ENCODE data around the gene HSPA12A.

HSPA12A gene

GRCh38 chr10:116668018-116668417, 74.3 kb downstream of the HSPA12A start:
- DNase-seq (ENCODE audit: low read depth in 2 of 2), result no peak

DNA sequence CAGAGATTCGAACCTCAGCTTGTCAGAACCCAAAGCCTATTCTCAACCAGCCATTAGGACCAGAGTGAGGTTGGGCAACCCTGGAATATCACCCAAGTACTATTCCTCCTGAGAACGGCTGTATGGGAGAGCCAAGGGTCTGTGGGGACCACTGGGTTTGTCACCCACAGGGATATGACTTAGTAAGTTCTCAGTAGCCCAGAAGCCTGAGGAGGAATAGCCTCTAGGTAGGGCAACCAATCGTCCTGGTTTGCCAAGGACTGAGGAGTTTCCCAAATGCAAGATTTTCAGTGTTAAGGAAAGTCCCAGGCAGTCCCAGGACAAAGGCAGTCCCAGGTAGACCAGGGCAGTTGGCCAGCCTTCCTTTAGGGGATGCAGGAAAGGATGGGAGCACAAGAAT, 74.9 kb downstream of the HSPA12A start:
- no peak for DNase-seq (ENCODE audit: low read depth in 2 of 2)

- no peak for DNase-seq (ENCODE audit: low read depth in 2 of 2)
Measured at GRCh38 chr10:116665541-116666125, 76.7 kb downstream of the HSPA12A start.

- DNase-seq (ENCODE audit: low read depth in 2 of 2), result no peak
Measured at GRCh38 chr10:116664631-116665030, 77.7 kb downstream of the HSPA12A start.

DNA sequence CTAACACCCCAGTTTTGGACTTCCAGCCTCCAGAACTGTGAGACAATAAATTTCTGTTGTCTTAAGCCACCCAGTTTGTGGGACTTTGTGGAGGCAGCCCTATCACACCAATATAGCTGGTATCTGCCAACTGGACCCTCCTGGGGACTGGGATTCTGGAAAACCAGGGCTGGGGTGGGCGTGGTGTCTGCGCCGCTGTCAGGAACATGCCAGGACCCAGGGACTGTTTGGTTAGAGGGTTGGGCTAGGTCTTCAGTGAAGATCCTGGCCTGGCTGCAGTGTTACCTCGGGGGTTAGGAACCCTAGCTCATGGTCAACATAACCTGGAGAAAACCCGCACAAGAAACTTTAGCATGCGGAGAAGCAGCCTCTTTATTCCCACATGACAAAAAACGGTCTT, 79.0 kb downstream of the HSPA12A start:
- DNase-seq (ENCODE audit: low read depth in 2 of 2), result no peak

- DNase-seq (ENCODE audit: low read depth in 2 of 2), result no peak
Measured at GRCh38 chr10:116660860-116661259, 81.5 kb downstream of the HSPA12A start.

GRCh38 chr10:116659049-116659670, 83.2 kb downstream of the HSPA12A start:
- DNase-seq (ENCODE audit: low read depth in 2 of 2), result no peak

DNA sequence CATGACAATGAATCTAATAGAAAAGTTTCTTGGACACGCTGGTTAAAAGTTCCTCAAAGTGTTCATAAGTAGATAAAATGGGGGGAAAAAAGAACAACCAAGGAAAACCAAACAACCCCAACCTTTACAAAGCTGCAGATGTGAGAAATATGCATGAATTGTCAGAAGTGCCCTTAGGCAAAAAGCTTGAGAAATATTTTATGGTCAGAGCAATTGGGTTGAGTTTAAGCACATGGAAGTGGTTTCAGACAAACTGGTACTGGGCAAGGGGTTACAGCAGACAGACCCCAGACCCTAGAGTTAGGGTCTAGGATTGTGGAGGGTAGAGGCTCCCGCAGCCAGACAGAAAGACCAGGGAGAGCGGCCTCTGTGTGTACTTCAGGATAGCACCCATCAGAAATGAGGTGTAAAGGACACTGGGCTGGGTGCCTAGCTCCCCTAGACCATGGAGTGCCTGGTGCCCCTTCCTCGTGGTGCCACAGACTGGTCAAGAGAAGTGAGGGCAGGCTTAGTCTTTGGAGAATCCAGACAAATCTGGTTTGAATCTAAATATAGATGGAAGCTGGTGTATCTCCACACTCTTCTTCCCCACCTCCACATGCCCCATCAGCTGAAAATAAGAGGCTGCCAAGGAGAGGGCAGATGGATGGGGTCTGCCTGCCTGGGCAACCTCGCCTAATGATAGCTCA, 84.4 kb downstream of the HSPA12A start:
- no peak for DNase-seq (ENCODE audit: low read depth in 2 of 2)

DNA sequence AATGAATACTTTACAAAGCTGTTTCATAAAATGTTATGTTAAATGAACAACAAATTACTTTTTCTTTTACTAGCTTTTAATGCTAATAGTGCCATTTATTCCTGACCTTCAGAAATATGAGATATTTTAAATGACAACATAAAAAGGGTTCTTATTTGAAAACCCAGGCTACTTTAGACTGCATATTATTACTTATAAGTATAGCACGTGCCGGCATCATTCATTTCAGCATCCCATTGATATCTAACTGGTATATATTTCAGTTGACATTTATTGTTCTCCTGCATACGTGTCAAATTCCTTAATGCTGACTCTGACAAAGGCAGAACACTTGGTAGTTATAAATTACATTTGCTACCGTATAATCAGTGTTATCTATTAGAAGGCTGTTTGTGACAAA, 86.3 kb downstream of the HSPA12A start:
- no peak for DNase-seq (ENCODE audit: low read depth in 2 of 2)

GRCh38 chr10:116655568-116655967, 86.8 kb downstream of the HSPA12A start:
- DNase-seq (ENCODE audit: low read depth in 2 of 2), result no peak

- DNase-seq (ENCODE audit: low read depth in 2 of 2), result no peak
Measured at GRCh38 chr10:116654816-116655215, 87.5 kb downstream of the HSPA12A start.

DNA sequence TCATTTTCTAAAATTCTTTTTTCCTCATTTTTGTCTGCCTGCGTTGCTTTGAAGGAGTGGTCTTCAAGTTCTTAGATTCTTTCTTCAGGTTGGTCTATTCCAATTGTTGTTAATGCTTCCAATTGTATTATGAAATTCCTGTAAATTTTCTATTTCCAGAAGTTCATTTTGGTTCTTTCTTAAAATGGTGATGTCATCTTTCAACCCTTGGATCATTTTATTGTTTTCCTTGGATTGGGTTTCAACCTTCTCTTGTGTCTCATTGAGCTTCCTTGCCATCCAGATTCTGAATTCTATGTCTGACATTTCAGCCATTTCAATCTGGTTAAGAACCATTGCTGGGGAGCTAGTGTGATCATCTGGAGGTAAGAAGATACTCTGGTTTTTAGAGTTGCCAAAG, 88.5 kb downstream of the HSPA12A start:
- no peak for DNase-seq (ENCODE audit: low read depth in 2 of 2)

- DNase-seq (ENCODE audit: low read depth in 2 of 2), result no peak
Measured at GRCh38 chr10:116648903-116649302, 93.5 kb downstream of the HSPA12A start.

DNA sequence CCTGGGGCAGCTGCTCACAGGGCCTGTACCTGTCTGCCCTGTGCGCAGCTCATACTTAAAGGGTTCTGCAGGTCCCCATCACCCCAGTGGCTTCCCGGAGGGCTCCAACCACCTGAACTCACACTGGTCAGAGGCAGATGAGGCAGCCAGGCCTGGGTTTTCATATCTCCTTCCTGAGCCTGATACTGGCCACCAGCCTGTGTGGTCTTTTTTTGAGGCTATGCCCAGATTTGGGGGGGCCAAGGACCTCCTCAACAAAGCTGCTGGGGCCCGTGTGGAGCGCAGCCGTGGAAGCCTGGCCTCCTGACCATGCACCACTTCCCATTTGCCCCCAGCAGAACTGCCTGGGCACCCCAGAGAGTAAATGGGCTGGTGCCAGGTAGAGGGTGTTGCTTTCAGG, 95.9 kb downstream of the HSPA12A start:
- DNase-seq (ENCODE audit: low read depth in 2 of 2), result no peak

- DNase-seq (ENCODE audit: low read depth in 2 of 2), result no peak
Measured at GRCh38 chr10:116637830-116638229, 104.5 kb downstream of the HSPA12A start.

DNA sequence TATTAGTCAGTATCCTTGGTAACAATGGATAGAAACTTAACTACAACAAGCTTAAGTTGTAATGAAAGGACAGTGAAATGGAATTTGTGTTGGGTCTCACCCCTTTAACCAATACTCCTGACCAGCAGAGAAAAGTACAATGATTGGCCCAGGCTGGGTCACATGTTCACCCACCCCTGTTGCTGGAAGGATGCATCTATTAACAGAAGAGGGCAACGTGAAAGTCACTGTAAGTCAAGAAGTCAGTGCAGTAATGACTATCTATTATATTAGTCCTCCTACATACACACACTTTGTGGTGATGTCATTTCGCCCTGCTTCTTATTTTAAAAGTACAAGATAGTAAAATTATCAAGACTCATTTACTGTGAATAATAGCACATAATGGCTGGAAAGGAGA, 105.4 kb downstream of the HSPA12A start:
- no peak for DNase-seq (ENCODE audit: low read depth in 2 of 2)

DNA sequence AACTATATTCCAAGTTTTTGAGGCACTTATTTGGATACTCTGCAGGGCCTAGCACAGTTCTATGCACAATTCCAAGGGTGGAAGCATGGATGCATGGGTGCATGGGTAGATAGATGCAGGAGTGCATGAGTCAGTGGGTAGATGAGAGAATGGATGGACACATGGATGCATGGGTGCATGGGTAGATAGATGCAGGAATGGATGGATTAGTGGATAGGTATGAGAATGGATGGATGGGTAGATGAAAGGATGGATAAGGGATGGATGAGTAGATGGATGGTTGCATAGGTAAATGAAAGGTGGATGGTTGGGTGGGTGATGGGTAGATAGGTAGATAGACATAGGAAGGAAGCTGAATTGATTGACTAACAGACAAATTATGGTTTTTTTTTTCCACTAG, 106.0 kb downstream of the HSPA12A start:
- DNase-seq (ENCODE audit: low read depth in 2 of 2), result no peak

DNA sequence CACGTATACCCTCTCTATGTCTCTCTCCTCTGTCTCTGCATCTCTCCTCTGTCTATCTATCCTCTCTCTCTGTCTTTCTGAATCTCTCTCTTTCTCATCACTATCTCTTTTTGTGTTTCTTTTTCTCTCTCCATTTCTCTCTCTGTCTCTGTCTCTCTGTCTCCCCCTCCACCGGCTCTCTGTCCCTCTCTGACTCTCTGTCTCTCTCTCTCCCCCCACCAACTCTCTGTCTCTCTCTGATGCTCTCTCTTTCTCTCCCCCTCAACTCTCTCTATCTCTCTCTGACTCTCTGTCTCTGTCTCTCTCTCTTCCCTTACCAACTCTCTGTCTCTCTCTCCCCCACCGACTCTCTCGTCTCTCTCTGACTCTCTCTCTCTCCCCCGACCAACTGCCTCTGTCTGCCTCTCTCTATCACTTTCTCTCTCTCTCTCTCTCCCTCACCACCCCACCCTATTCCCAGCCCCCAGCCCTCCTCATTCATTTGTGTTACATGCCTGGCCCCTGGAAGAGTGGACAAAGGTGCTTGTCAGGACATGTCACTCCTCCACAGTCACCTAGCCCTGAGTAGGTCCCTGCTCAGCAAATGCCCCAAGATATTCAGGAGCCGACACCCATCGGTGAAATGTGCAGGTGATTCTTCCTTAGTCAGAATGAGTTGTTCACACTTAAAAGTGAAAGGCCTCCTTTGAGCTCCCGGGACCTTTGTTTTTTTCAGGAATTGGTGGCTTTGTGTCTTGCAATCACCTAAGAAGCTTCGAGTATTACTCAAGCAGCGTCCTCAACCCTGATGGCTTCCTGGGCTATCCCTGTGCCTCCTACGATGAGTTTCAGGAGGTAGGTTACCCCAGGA, 108.0 kb downstream of the HSPA12A start:
- no peak for DNase-seq (ENCODE audit: low read depth in 2 of 2)

DNA sequence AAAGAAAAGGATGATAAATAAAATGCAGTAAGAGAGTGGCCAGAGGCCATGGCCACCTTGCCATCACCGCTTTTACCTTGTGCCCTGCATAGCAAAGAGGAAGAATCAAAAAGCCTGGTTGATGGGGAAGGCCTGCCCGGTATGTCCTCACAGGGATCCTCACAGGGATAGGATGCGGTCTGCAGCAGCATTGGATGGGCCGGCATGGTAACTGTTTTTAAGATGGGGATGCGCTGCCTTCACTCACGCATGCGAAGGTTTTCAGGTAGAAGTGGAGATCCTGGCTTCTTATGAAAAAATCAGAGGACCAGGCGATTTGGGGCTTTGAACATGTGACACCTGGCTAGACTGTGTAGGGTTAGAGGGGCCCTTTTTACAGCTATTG, 109.2 kb downstream of the HSPA12A start:
- no peak for DNase-seq (ENCODE audit: low read depth in 2 of 2)

GRCh38 chr10:116632596-116633215, 109.7 kb downstream of the HSPA12A start:
- DNase-seq (ENCODE audit: low read depth in 2 of 2), result no peak

GRCh38 chr10:116631871-116632295, 110.5 kb downstream of the HSPA12A start:
- DNase-seq (ENCODE audit: low read depth in 2 of 2), result no peak

GRCh38 chr10:116630020-116630419, 112.3 kb downstream of the HSPA12A start:
- DNase-seq (ENCODE audit: low read depth in 2 of 2), result no peak

All from activated CD8-positive, alpha-beta memory T cell treated with anti-CD3 and anti-CD28 coated beads for 4 hours (primary cell).